GM12878 (cell line): Measurements from ENCODE around the gene TTLL11. TPM values are rescaled to one million over a fixed set of nuclear protein-coding genes. Genes with fewer than 3 reads are reported as not detected.

Experiments used
- ATAC-seq: fragments of 200-7000 bp; cut with Tn5 transposase; 3 replicates; pipeline ENCODE4 v1.9.1; 2020; ENCODE audit warnings: mild to moderate bottlenecking, moderate library complexity
- BruUV-seq: library from RNA; stranded (reverse); fragments of 400-500 nt; replicated peaks from 2 replicates; lab custom pipeline; 2021; lab: Mats Ljungman, UMichigan
- CTCF ChIA-PET: fragments of 300-600 bp; sonication (Branson Sonifier 250); formaldehyde crosslinking; extraction: SDS; loops from one replicate; lab custom pipeline; 2021; ENCODE audit warnings: inconsistent platforms; lab: Yijun Ruan, JAX
- POLR2A ChIA-PET: fragments of 350-600 bp; formaldehyde crosslinking; extraction: SDS; loops from one replicate; lab custom pipeline; 2021; ENCODE audit warnings: inconsistent platforms; lab: Charles Lee
- RAD21 ChIA-PET: fragments of 300-600 bp; sonication (Branson Sonifier 250); formaldehyde crosslinking; loops from one replicate; lab custom pipeline; 2023; ENCODE audit warnings: antibody characterized with exemption; ENCODE audit not compliant: unreplicated experiment; lab: Charles Lee
- SMC1A ChIA-PET: fragments of 300-600 bp; sonication (Branson Sonifier 250); formaldehyde crosslinking; loops from one replicate; lab custom pipeline; 2023; ENCODE audit not compliant: unreplicated experiment, uncharacterized antibody; lab: Charles Lee
- DNase-seq: peaks from one replicate; pipeline ENCODE4 v3.0.0-alpha.2; 2011; ENCODE audit warnings: low read depth, low spot score
- FAIRE-seq: peaks from 3 replicates; lab custom pipeline; 2011; peaks lifted over from hg19 to GRCh38; lab: Jason Lieb, UNC
- H2AFZ ChIP-seq: 2 replicates; pipeline ENCODE4 v1.6.0; 2011; ENCODE audit warnings: low read depth, low read length, control low read depth; ENCODE audit not compliant: control insufficient read depth
- H3K27ac ChIP-seq: 2 replicates; pipeline ENCODE4 v1.5.1; 2011; ENCODE audit warnings: control low read depth; ENCODE audit not compliant: control insufficient read depth, insufficient read depth
- H3K27me3 ChIP-seq, 2 experiments: replicated peaks in 1 of 2; 2 replicates each; pipeline versions ENCODE4 v1.6.0 to v1.6.1; 2011; ENCODE audit warnings: low read length in 1 of 2; ENCODE audit not compliant: control insufficient read depth in 2 of 2, insufficient read depth in 2 of 2
- H3K36me3 ChIP-seq, 2 experiments: 2 replicates each; pipeline ENCODE4 v1.5.1; 2011; ENCODE audit warnings: low read length in 1 of 2; ENCODE audit not compliant: control insufficient read depth in 2 of 2, insufficient read depth in 2 of 2
- H3K4me1 ChIP-seq: 2 replicates; pipeline ENCODE4 v1.6.1; 2011; ENCODE audit warnings: mild to moderate bottlenecking, low read length, moderate library complexity, mixed read lengths; ENCODE audit not compliant: control insufficient read depth, insufficient read depth
- H3K4me2 ChIP-seq: 2 replicates; pipeline ENCODE4 v1.6.0; 2011; ENCODE audit warnings: control low read depth; ENCODE audit not compliant: control insufficient read depth, insufficient read depth
- H3K4me3 ChIP-seq: fragments of 200-600 bp; sonication (generic); 2 replicates; pipeline ENCODE4 v1.5.1; 2016
- H3K79me2 ChIP-seq: 2 replicates; pipeline ENCODE4 v1.6.0; 2011; ENCODE audit warnings: low read length; ENCODE audit not compliant: control insufficient read depth, insufficient read depth
- H3K9ac ChIP-seq: 2 replicates; pipeline ENCODE4 v1.8.0; 2011; ENCODE audit warnings: low read length, control low read depth, mixed read lengths; ENCODE audit not compliant: control insufficient read depth, insufficient read depth
- H3K9me3 ChIP-seq: replicated peaks from 3 replicates; pipeline ENCODE4 v1.5.1; 2011; ENCODE audit warnings: mild to moderate bottlenecking, low read length; ENCODE audit not compliant: control insufficient read depth, insufficient read depth
- H4K20me1 ChIP-seq: 2 replicates; pipeline ENCODE4 v1.6.0; 2011; ENCODE audit not compliant: control insufficient read depth, insufficient read depth
- BACH1 ChIP-seq: fragments of 450-650 bp; IDR thresholded peaks from 2 replicates; pipeline ENCODE4 v1.6.1; 2017; ENCODE audit warnings: mild to moderate bottlenecking, borderline replicate concordance
- BRCA1 ChIP-seq: IDR thresholded peaks from 2 replicates; pipeline ENCODE4 v1.6.1; 2011; ENCODE audit warnings: low read depth, low read length, improper control_type of control experiment
- CTCF ChIP-seq, 3 experiments: IDR thresholded peaks in 2 of 3; conservative IDR thresholded peaks in 1 of 3; 2 replicates each; pipeline ENCODE4 v1.5.1; 2011; ENCODE audit warnings: low read depth in 3 of 3, low read length in 3 of 3, mild to moderate bottlenecking in 3 of 3, control low read depth in 2 of 3, moderate library complexity in 2 of 3, inconsistent platforms in 1 of 3, mixed read lengths in 1 of 3; ENCODE audit not compliant: control insufficient read depth in 2 of 3, insufficient read depth in 1 of 3; ENCODE audit errors: extremely low read depth in 1 of 3
- HDGF ChIP-seq: fragments of 450-650 bp; IDR thresholded peaks from 2 replicates; pipeline ENCODE4 v1.6.1; 2016; ENCODE audit warnings: antibody characterized with exemption
- JUND ChIP-seq: IDR thresholded peaks from 2 replicates; pipeline ENCODE4 v1.6.1; 2012; ENCODE audit warnings: low read depth, mild to moderate bottlenecking, low read length, improper control_type of control experiment, moderate library complexity
- NR2F1 ChIP-seq: fragments of 450-650 bp; conservative IDR thresholded peaks from 2 replicates; pipeline ENCODE4 v1.6.1; 2017; ENCODE audit warnings: mild to moderate bottlenecking
- RAD21 ChIP-seq: IDR thresholded peaks from 2 replicates; pipeline ENCODE4 v1.6.1; 2011; ENCODE audit warnings: mild to moderate bottlenecking, low read depth, low read length, moderate library complexity; ENCODE audit not compliant: insufficient read depth
- SMC3 ChIP-seq: IDR thresholded peaks from 2 replicates; pipeline ENCODE4 v1.6.1; 2011; ENCODE audit warnings: low read length, improper control_type of control experiment, borderline replicate concordance
- YY1 ChIP-seq: IDR thresholded peaks from 2 replicates; pipeline ENCODE4 v1.6.1; 2011; ENCODE audit warnings: low read depth, mild to moderate bottlenecking, low read length
- WGBS: methylation state at CpG from one replicate; pipeline ENCODE4 v1.1.6; 2016; ENCODE audit warnings: low lambda C conversion rate; ENCODE audit not compliant: insufficient replicate concordance, insufficient coverage; ENCODE audit errors: missing lambda C conversion rate; 5-methylcytosine and 5-hydroxymethylcytosine counted together
- in situ Hi-C: fragments of 300-500 bp; cut with MboI; formaldehyde crosslinking; loops from 9 replicates; pipeline ENCODE4 v1.14.3; 2018; ENCODE audit warnings: mixed read lengths
- intact Hi-C: fragments of 100-400 bp; cut with micrococcal nuclease; formaldehyde crosslinking; loops from one replicate; pipeline ENCODE4 v1.14.2; 2022; ENCODE audit not compliant: unreplicated experiment
- polyA plus RNA-seq, 11 experiments: library from polyadenylated mRNA; depleted of rRNA in 4 of 11; unstranded in 6 of 11; stranded (reverse) in 5 of 11; fragments of >200 nt; fragmentation: Nextera tagmentation in 4 of 11; fragmentation: Illumina TruSeq in 1 of 11; extraction: Ambion mirVana in 4 of 11; extraction: Trizol in 1 of 11; gene quantifications; 1 replicate in 1 of 11; 2 replicates in 10 of 11; pipeline versions ENCODE4 v1.2.1 to v1.2.3, GENCODE V29; 2011 to 2016; ENCODE audit warnings: inconsistent platforms in 2 of 11, missing spikeins in 2 of 11, low read depth in 1 of 11
- total RNA-seq, 4 experiments: library from RNA; depleted of rRNA in 3 of 4; stranded (reverse); fragments of >200 nt in 3 of 4; fragmentation: Illumina TruSeq in 1 of 4; extraction: Trizol in 1 of 4; gene quantifications; 2 replicates each; pipeline versions ENCODE4 v1.2.1 to v1.2.3, GENCODE V29; 2013 to 2021
- TF ChIP-seq, protein P1 (sequence below): IDR thresholded peaks from 2 replicates; pipeline ENCODE4 v1.6.1; 2012; ENCODE audit warnings: low read depth, low read length, improper control_type of control experiment
- TF ChIP-seq, protein P2 (sequence below): fragments of 450-650 bp; IDR thresholded peaks from 2 replicates; pipeline ENCODE4 v1.6.1; 2017; ENCODE audit warnings: mild to moderate bottlenecking, moderate library complexity

Gene TTLL11
- total and polyA plus RNA-seq, 10 of the 15 experiments (the other 5 are each of a cell fraction or from before 2014, with no cell fraction given): 1.2 to 3.7 (median 2.9) TPM

DNA sequence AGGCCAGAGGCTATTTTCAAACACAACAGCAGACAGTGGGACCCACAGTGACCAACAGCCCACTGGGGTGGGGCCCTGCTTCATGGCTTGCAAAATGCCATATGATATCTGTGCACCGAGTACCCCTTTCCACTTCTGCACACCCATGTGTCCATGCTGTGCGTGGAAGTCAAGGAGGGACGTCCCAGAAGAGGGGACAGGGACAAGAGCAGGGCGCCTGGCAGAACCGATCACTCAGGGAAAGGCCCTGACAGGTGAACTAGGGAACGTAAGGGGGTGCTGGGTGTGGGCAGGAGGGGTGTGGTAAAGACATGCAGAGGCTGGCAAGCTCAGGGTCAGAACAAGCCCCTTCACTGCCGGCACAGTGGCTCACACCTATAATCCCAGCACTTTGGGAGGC, 7.6 kb upstream of the TTLL11 start (continued):
- TF ChIP-seq, protein P1, sequence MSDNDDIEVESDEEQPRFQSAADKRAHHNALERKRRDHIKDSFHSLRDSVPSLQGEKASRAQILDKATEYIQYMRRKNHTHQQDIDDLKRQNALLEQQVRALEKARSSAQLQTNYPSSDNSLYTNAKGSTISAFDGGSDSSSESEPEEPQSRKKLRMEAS: no peak
- TF ChIP-seq BRCA1: no peak
- TF ChIP-seq, protein P2, sequence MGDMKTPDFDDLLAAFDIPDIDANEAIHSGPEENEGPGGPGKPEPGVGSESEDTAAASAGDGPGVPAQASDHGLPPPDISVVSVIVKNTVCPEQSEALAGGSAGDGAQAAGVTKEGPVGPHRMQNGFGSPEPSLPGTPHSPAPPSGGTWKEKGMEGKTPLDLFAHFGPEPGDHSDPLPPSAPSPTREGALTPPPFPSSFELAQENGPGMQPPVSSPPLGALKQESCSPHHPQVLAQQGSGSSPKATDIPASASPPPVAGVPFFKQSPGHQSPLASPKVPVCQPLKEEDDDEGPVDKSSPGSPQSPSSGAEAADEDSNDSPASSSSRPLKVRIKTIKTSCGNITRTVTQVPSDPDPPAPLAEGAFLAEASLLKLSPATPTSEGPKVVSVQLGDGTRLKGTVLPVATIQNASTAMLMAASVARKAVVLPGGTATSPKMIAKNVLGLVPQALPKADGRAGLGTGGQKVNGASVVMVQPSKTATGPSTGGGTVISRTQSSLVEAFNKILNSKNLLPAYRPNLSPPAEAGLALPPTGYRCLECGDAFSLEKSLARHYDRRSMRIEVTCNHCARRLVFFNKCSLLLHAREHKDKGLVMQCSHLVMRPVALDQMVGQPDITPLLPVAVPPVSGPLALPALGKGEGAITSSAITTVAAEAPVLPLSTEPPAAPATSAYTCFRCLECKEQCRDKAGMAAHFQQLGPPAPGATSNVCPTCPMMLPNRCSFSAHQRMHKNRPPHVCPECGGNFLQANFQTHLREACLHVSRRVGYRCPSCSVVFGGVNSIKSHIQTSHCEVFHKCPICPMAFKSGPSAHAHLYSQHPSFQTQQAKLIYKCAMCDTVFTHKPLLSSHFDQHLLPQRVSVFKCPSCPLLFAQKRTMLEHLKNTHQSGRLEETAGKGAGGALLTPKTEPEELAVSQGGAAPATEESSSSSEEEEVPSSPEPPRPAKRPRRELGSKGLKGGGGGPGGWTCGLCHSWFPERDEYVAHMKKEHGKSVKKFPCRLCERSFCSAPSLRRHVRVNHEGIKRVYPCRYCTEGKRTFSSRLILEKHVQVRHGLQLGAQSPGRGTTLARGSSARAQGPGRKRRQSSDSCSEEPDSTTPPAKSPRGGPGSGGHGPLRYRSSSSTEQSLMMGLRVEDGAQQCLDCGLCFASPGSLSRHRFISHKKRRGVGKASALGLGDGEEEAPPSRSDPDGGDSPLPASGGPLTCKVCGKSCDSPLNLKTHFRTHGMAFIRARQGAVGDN: no peak
- TF ChIP-seq BACH1: no peak
- TF ChIP-seq JUND: no peak

DNA sequence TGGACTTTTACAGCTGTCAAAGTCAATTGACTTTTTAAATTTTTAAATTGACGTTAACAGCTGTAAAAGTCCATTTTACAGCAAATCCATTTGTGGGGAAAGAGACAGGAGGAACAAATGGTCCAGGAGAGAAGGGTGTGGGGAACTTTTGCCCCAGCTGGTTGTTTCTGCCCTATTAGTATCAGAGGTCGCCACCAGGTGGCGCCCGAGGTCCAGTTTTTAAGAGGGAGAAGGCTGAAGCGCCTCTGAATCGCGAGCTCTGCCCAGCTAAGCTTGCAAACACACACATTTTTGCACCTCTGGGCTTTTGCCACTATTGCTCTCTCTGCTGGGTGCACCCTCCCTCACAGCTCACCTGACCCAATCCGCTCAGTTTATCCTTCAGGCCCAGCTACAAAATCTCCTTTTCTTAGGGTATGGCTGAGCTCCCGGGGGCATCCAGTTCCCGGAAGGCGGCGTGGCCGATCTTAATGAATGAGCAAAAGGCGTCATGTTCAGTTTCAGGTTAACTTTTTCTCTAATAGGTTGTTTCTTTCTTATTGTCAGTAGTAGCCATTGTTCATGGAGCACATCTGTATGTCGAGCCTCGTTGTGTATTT, 6.3 kb upstream of the TTLL11 start:
- Histone ChIP-seq H3K4me3 (no peak overlapping the region), H3K4me2 (no peak overlapping the region), H3K27me3 (no peaks in the 10 kb centered on the region; a peak in 1 of 4 replicates), H2AFZ (no peak overlapping the region; the same call in 1 of the 2 replicates), H3K9me3 (no peaks in the 10 kb centered on the region; the same call in 2 of the 3 replicates), H3K36me3 (no peaks in the 10 kb centered on the region), H3K4me1 (no peaks in the 10 kb centered on the region), H4K20me1 (no peaks in the 10 kb centered on the region), H3K27ac (no peak overlapping the region), H3K9ac (no peak overlapping the region), H3K79me2 (no peaks in the 10 kb centered on the region)
- FAIRE-seq (peak; percentile 89), DNase-seq (no peak), ATAC-seq (peak; percentile 94)
- POLR2A ChIA-PET: no interaction called here
- TF ChIP-seq BRCA1 (no peak), YY1 (0 out of 2 replicates have a peak, but pooled peaks have one; percentile 30), RAD21 (peak; percentile 75), HDGF (no peak), SMC3 (peak; percentile 69), NR2F1 (peak; percentile 92), CTCF (IDR thresholded peaks at IDR 0.05 in 2 of 3, conservative IDR thresholded peaks at IDR 0.05 in 1 of 3; ENCODE audit: control insufficient read depth in 2 of 3, extremely low read depth in 1 of 3, insufficient read depth in 1 of 3, low read depth in 3 of 3, low read length in 3 of 3) (peak; percentile 72 to 87 (median 75))
- intact Hi-C loops: loop anchor here (1.0 to 2.0 kb wide), 4 partner anchors 24 to 711 kb away; no protein-coding TSS in a partner anchor
- WGBS: 18% methylated on average over 16 of the region's 16 CpGs
- in situ Hi-C loops: loop anchor here (10.0 kb wide), 1 partner anchor 715 kb away; no protein-coding TSS in a partner anchor
- CTCF ChIA-PET: interaction anchor here (0.7 to 4.8 kb wide), 51 partner anchors 9 to 1040 kb away, joined by 3 to 163 read pairs (median 5); partner anchors contain the start of genes MRRF and RBM18
- BruUV-seq: no TSS peak
- SMC1A ChIA-PET: interaction anchor here (0.7 to 3.6 kb wide), 18 partner anchors 9 to 1250 kb away, joined by 3 to 41 read pairs (median 4); no protein-coding TSS in a partner anchor
- RAD21 ChIA-PET: interaction anchor here (0.6 to 3.9 kb wide), 16 partner anchors 9 to 354 kb away, joined by 3 to 76 read pairs (median 3); no protein-coding TSS in a partner anchor
